Measurements from ENCODE around the gene CTCFL. TPM values are rescaled to one million over a fixed set of nuclear protein-coding genes. Genes with fewer than 3 reads are reported as not detected.
"Not testable (repeated sequence)": the region's sequence is repeated elsewhere in the genome, so short reads cannot be mapped to it uniquely, and the experiment has no call there.

Gene CTCFL
- total RNA-seq, 1 donor from 2014 or later: not detected

- no peak for DNase-seq (ENCODE audit: low read depth, low spot score)
Measured at GRCh38 chr20:57509665-57510237, 15.2 kb downstream of the CTCFL start.

- DNase-seq (ENCODE audit: low read depth, low spot score): no peak
Measured at GRCh38 chr20:57508831-57509230, 16.1 kb downstream of the CTCFL start.

- DNase-seq (ENCODE audit: low read depth, low spot score): no peak
Measured at GRCh38 chr20:57508381-57508780, 16.6 kb downstream of the CTCFL start.

- no peak for DNase-seq (ENCODE audit: low read depth, low spot score)
Measured at GRCh38 chr20:57507477-57507876, 17.5 kb downstream of the CTCFL start.

GRCh38 chr20:57505979-57506378, 19.0 kb downstream of the CTCFL start:
- DNase-seq (ENCODE audit: low read depth, low spot score): no peak

GRCh38 chr20:57504411-57504810, 20.5 kb downstream of the CTCFL start:
- no peak for DNase-seq (ENCODE audit: low read depth, low spot score)

GRCh38 chr20:57503035-57503658, 21.8 kb downstream of the CTCFL start:
- no peak for DNase-seq (ENCODE audit: low read depth, low spot score)

GRCh38 chr20:57502336-57502700, 22.6 kb downstream of the CTCFL start:
- DNase-seq (ENCODE audit: low read depth, low spot score): no peak

- no peak for DNase-seq (ENCODE audit: low read depth, low spot score)
Measured at GRCh38 chr20:57501461-57502335, 23.2 kb downstream of the CTCFL start.

- DNase-seq (ENCODE audit: low read depth, low spot score): no peak
Measured at GRCh38 chr20:57500962-57501361, 24.0 kb downstream of the CTCFL start.

GRCh38 chr20:57500235-57500634, 24.7 kb downstream of the CTCFL start:
- no peak for DNase-seq (ENCODE audit: low read depth, low spot score)

GRCh38 chr20:57499676-57500075, 25.3 kb downstream of the CTCFL start:
- no peak for DNase-seq (ENCODE audit: low read depth, low spot score)

GRCh38 chr20:57498425-57499400, 26.2 kb downstream of the CTCFL start:
- no peak for DNase-seq (ENCODE audit: low read depth, low spot score)

GRCh38 chr20:57496592-57496991, 28.3 kb downstream of the CTCFL start:
- no peak for DNase-seq (ENCODE audit: low read depth, low spot score)

GRCh38 chr20:57495978-57496377, 29.0 kb downstream of the CTCFL start:
- no peak for DNase-seq (ENCODE audit: low read depth, low spot score)

- DNase-seq (ENCODE audit: low read depth, low spot score): no peak
Measured at GRCh38 chr20:57493091-57493615, 31.8 kb downstream of the CTCFL start.

GRCh38 chr20:57491373-57491772, 33.6 kb downstream of the CTCFL start:
- DNase-seq (ENCODE audit: low read depth, low spot score): no peak

GRCh38 chr20:57488277-57488676, 36.7 kb downstream of the CTCFL start:
- not testable (repeated sequence) for DNase-seq (ENCODE audit: low read depth, low spot score)

GRCh38 chr20:57485770-57486169, 39.2 kb downstream of the CTCFL start:
- DNase-seq (ENCODE audit: low read depth, low spot score): no peak

GRCh38 chr20:57484772-57485171, 40.2 kb downstream of the CTCFL start:
- no peak for DNase-seq (ENCODE audit: low read depth, low spot score)
